GM06990 (cell line): ENCODE data around the gene DEFB128.
"Not testable (repeated sequence)": the region's sequence is repeated elsewhere in the genome, so short reads cannot be mapped to it uniquely, and the experiment has no call there.

ENCODE experiments used
- DNase-seq: peaks from one replicate; pipeline ENCODE4 v3.0.0-alpha.2; 2011; ENCODE audit not compliant: insufficient read length; ENCODE audit errors: extremely low read depth
- H3K27me3 ChIP-seq: replicated peaks from 2 replicates; pipeline ENCODE4 v1.6.0; 2011; ENCODE audit warnings: low read length; ENCODE audit not compliant: control insufficient read depth, insufficient read depth
- H3K36me3 ChIP-seq: 2 replicates; pipeline ENCODE4 v1.5.1; 2011; ENCODE audit warnings: low read length; ENCODE audit not compliant: control insufficient read depth, insufficient read depth
- H3K4me3 ChIP-seq: replicated peaks from 2 replicates; pipeline ENCODE4 v1.5.1; 2011; ENCODE audit warnings: low read depth, mild to moderate bottlenecking, control low read depth, low read length
- CTCF ChIP-seq: IDR thresholded peaks from 2 replicates; pipeline ENCODE4 v1.5.1; 2011; ENCODE audit warnings: low read length, control low read depth, mild to moderate bottlenecking, inconsistent platforms; ENCODE audit not compliant: insufficient read depth, poor library complexity, severe bottlenecking

The DEFB128 gene

GRCh38 chr20:214383-214782, 24.9 kb upstream of the DEFB128 start:
- Histone ChIP-seq H3K36me3 (no peaks in the 10 kb centered on the region), H3K4me3 (no peak overlapping the region), H3K27me3 (no peaks in the 10 kb centered on the region)
- no peak for TF ChIP-seq CTCF
- no peak for DNase-seq

GRCh38 chr20:210809-211502, 21.4 kb upstream of the DEFB128 start:
- no peak for DNase-seq
- TF ChIP-seq CTCF = no peak
- Histone ChIP-seq H3K36me3 (no peaks in the 10 kb centered on the region), H3K4me3 (no peak overlapping the region), H3K27me3 (no peaks in the 10 kb centered on the region)

GRCh38 chr20:208942-209566, 19.5 kb upstream of the DEFB128 start:
- H3K36me3 ChIP-seq = no peaks in the 10 kb centered on the region
- no peak for DNase-seq
- no peak overlapping the region for H3K4me3 ChIP-seq
- peak; percentile 52 for TF ChIP-seq CTCF
- no peaks in the 10 kb centered on the region for H3K27me3 ChIP-seq

- H3K27me3 ChIP-seq, DNase-seq: not testable (repeated sequence)
These were observed 14.1 kb upstream of the DEFB128 start for GRCh38 chr20:203630-204029.

GRCh38 chr20:199996-200395, 10.5 kb upstream of the DEFB128 start:
- 0 out of 2 replicates have a peak, but pooled peaks cover 2% of the 10 kb centered on the region for H3K27me3 ChIP-seq
- no peak overlapping the region for H3K4me3 ChIP-seq
- DNase-seq = no peak
- no peak for TF ChIP-seq CTCF
- H3K36me3 ChIP-seq = no peaks in the 10 kb centered on the region

More at GRCh38 chr20:203630-204029, 14.1 kb upstream of the DEFB128 start:
- H3K4me3 ChIP-seq, H3K36me3 ChIP-seq: not testable (repeated sequence)

GRCh38 chr20:198225-198624, 8.7 kb upstream of the DEFB128 start:
- no peak for TF ChIP-seq CTCF
- no peak for DNase-seq
- Histone ChIP-seq H3K4me3 (no peak overlapping the region), H3K36me3 (no peaks in the 10 kb centered on the region), H3K27me3 (0 out of 2 replicates have a peak, but pooled peaks cover 2% of the 10 kb centered on the region)
